CD4-positive, CD25-positive, alpha-beta regulatory T cell (primary cell): Measurements from ENCODE around the gene CERT1. TPM values are rescaled to one million over a fixed set of nuclear protein-coding genes. Genes with fewer than 3 reads are reported as not detected.

Experiments used
- ATAC-seq, 2 donors: fragments of 150-1000 bp; cut with Tn5 transposase; one replicate each; pipeline ENCODE4 v1.10.0; 2021; ENCODE audit warnings: low read depth in 2 of 2, moderate number of reproducible peaks in 2 of 2, moderate library complexity in 1 of 2
- DNase-seq, 3 donors: peaks; one replicate each; pipeline versions ENCODE4 v3.0.0 to v3.0.0-alpha.2; 2012 to 2022; ENCODE audit warnings: mixed read lengths in 1 of 3
- H3K27ac ChIP-seq: one replicate; pipeline ENCODE4 v1.7.0; 2013; ENCODE audit warnings: mild to moderate bottlenecking, low read length; ENCODE audit not compliant: insufficient read depth, poor library complexity, severe bottlenecking
- H3K27me3 ChIP-seq: one replicate; pipeline ENCODE4 v1.7.0; 2013; ENCODE audit warnings: low read length; ENCODE audit not compliant: control insufficient read depth, insufficient read depth
- H3K36me3 ChIP-seq: one replicate; pipeline ENCODE4 v1.7.0; 2013; ENCODE audit warnings: mild to moderate bottlenecking, low read length, moderate library complexity; ENCODE audit not compliant: control insufficient read depth, insufficient read depth
- H3K4me1 ChIP-seq: 2 replicates; pipeline ENCODE4 v1.7.0; 2013; ENCODE audit warnings: mild to moderate bottlenecking, low read length; ENCODE audit not compliant: insufficient read depth, control insufficient read depth, poor library complexity, severe bottlenecking
- H3K4me3 ChIP-seq: one replicate; pipeline ENCODE4 v1.7.0; 2013; ENCODE audit warnings: low read depth, mild to moderate bottlenecking, low read length, moderate library complexity
- H3K9me3 ChIP-seq, 2 experiments: 1 replicate in 1 of 2; 2 replicates in 1 of 2; pipeline ENCODE4 v1.7.0; 2013; ENCODE audit warnings: low read length in 2 of 2, mild to moderate bottlenecking in 1 of 2, moderate library complexity in 1 of 2; ENCODE audit not compliant: control insufficient read depth in 2 of 2
- H3K27ac Mint-ChIP-seq, 3 donors: one replicate each; pipeline ENCODE4 v1.8.0; 2020 to 2022; ENCODE audit warnings: mild to moderate bottlenecking in 3 of 3, mixed read lengths in 3 of 3, moderate library complexity in 2 of 3
- H3K27me3 Mint-ChIP-seq: one replicate; pipeline ENCODE4 v1.8.0; 2022; ENCODE audit warnings: mild to moderate bottlenecking, mixed read lengths
- H3K36me3 Mint-ChIP-seq: one replicate; pipeline ENCODE4 v1.8.0; 2020; ENCODE audit warnings: mixed read lengths
- H3K4me1 Mint-ChIP-seq, 4 donors: one replicate each; pipeline ENCODE4 v1.8.0; 2020 to 2022; ENCODE audit warnings: mixed read lengths in 4 of 4, mild to moderate bottlenecking in 1 of 4
- H3K4me3 Mint-ChIP-seq, 4 donors: one replicate each; pipeline ENCODE4 v1.8.0; 2020 to 2022; ENCODE audit warnings: mild to moderate bottlenecking in 4 of 4, mixed read lengths in 4 of 4, moderate library complexity in 3 of 4
- H3K9me3 Mint-ChIP-seq, 7 donors: one replicate each; pipeline ENCODE4 v1.8.0; 2020 to 2022; ENCODE audit warnings: mixed read lengths in 7 of 7, mild to moderate bottlenecking in 3 of 7, moderate library complexity in 2 of 7
- polyA plus RNA-seq, 4 donors: library from polyadenylated mRNA; unstranded; fragments of 300-500 nt; fragmentation: Illumina TruSeq; gene quantifications; one replicate each; pipeline ENCODE4 v1.2.3, GENCODE V29; 2021
- total RNA-seq: library from RNA; stranded (reverse); gene quantifications from one replicate; pipeline ENCODE4 v1.2.3, GENCODE V29; 2022

The CERT1 gene
- total and polyA plus RNA-seq, 5 donors from 2014 or later, result 19.4 to 49.9 (median 22.4) TPM

- H3K27ac ChIP-seq, result no peak overlapping the region
- H3K4me1 ChIP-seq, result no peaks in the 10 kb centered on the region
- ATAC-seq, result no peak
- Mint-ChIP-seq H3K36me3 (peaks cover 46% of the 10 kb centered on the region), H3K27ac (peak overlapping the region in 2 of 3 donors; percentile 31 to 34), H3K27me3 (no peaks in the 10 kb centered on the region), H3K4me3 (no peak overlapping the region), H3K4me1 (peaks cover 0 to 9% (median 2%) of the 10 kb centered on the region in 4 donors), H3K9me3 (no peaks in the 10 kb centered on the region)
- peaks cover 82% of the 10 kb centered on the region for H3K36me3 ChIP-seq
- peak in 1 of 3 donors; percentile 29 for DNase-seq
- H3K4me3 ChIP-seq, result no peak overlapping the region
- no peaks in the 10 kb centered on the region for H3K27me3 ChIP-seq
- no peaks in the 10 kb centered on the region for H3K9me3 ChIP-seq
Observed at GRCh38 chr5:75351139-75351926, 160.1 kb downstream of the CERT1 start.

GRCh38 chr5:75349663-75350062 is 161.8 kb downstream of the CERT1 start:
- no peaks in the 10 kb centered on the region for H3K9me3 Mint-ChIP-seq
- H3K27ac ChIP-seq, result no peak overlapping the region
- peaks cover 0 to 9% (median 2%) of the 10 kb centered on the region in 4 donors for H3K4me1 Mint-ChIP-seq
- H3K4me3 Mint-ChIP-seq, result no peak overlapping the region
- H3K27ac Mint-ChIP-seq, result no peak overlapping the region
- H3K36me3 Mint-ChIP-seq, result peaks cover 47% of the 10 kb centered on the region
- peaks cover 73% of the 10 kb centered on the region for H3K36me3 ChIP-seq
- H3K4me1 ChIP-seq, result no peaks in the 10 kb centered on the region
- H3K4me3 ChIP-seq, result no peak overlapping the region
- DNase-seq (no peak), ATAC-seq (no peak)
- no peaks in the 10 kb centered on the region for H3K9me3 ChIP-seq
- H3K27me3 Mint-ChIP-seq, result no peaks in the 10 kb centered on the region
- no peaks in the 10 kb centered on the region for H3K27me3 ChIP-seq

DNA sequence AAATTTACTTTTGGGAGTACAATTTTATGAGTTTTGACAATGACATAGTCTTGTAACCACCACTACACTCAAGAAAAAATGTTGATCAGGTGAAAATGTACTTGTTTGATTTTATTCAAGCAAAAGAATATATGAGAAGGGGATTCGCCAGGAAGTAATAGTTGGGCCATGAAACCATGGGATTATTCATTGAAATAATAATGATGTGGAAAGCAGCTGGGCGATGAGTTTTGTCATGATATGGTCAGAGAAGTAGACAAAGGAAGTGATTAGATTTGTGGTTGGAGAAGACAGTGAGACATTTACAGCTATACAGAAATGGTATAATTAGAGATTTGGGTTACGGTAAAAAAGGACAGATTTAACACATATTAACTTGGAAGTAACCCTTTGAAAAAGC is 163.2 kb downstream of the CERT1 start:
- Mint-ChIP-seq H3K27ac (peak overlapping the region in 1 of 3 donors; percentile 1), H3K4me3 (no peak overlapping the region), H3K27me3 (no peaks in the 10 kb centered on the region), H3K36me3 (peaks cover 44% of the 10 kb centered on the region), H3K4me1 (peaks cover 0 to 9% (median 2%) of the 10 kb centered on the region in 4 donors), H3K9me3 (no peaks in the 10 kb centered on the region)
- no peaks in the 10 kb centered on the region for H3K4me1 ChIP-seq
- H3K36me3 ChIP-seq, result peaks cover 64% of the 10 kb centered on the region
- H3K9me3 ChIP-seq, result no peaks in the 10 kb centered on the region
- H3K4me3 ChIP-seq, result no peak overlapping the region
- DNase-seq (no peak), ATAC-seq (no peak)
- no peak overlapping the region for H3K27ac ChIP-seq
- H3K27me3 ChIP-seq, result no peaks in the 10 kb centered on the region

- no peaks in the 10 kb centered on the region for H3K9me3 Mint-ChIP-seq
- H3K4me1 Mint-ChIP-seq, result peaks cover 23 to 40% (median 27%) of the 10 kb centered on the region in 4 donors
- Histone ChIP-seq H3K4me1 (peaks cover 9% of the 10 kb centered on the region), H3K9me3 (no peaks in the 10 kb centered on the region), H3K27ac (no peak overlapping the region), H3K36me3 (peaks cover 23% of the 10 kb centered on the region), H3K4me3 (no peak overlapping the region), H3K27me3 (no peaks in the 10 kb centered on the region)
- H3K4me3 Mint-ChIP-seq, result no peak overlapping the region
- DNase-seq, result no peak
- peaks cover 16% of the 10 kb centered on the region for H3K36me3 Mint-ChIP-seq
- no peaks in the 10 kb centered on the region for H3K27me3 Mint-ChIP-seq
- no peak for ATAC-seq
- H3K27ac Mint-ChIP-seq, result no peak overlapping the region
Observed at GRCh38 chr5:75342836-75343235, 168.6 kb downstream of the CERT1 start.

DNA sequence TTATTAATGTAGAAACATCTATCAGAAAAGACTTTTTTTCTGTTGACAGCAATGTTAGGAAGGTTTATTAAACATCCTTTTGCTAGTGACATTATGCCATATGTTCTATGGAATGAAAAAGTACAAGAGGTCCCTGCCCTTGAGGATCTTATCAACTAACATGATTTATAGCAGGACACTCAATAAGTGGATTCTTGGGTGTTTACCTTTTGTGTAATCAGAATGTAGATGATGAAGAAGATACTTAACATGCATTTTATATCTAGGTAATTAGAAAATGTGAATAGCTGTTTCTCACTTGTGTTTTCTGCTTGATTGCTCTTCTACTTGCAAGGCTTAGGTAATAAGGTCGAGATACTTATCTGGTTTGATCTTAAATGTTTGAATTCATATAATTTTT is 169.5 kb downstream of the CERT1 start:
- H3K9me3 ChIP-seq, result no peaks in the 10 kb centered on the region
- no peak overlapping the region for H3K4me3 ChIP-seq
- Mint-ChIP-seq H3K27me3 (no peaks in the 10 kb centered on the region), H3K36me3 (peaks cover 12% of the 10 kb centered on the region), H3K27ac (no peak overlapping the region), H3K4me3 (peak overlapping the region in 1 of 4 donors; percentile 22), H3K9me3 (no peaks in the 10 kb centered on the region), H3K4me1 (peaks cover 26 to 44% (median 29%) of the 10 kb centered on the region in 4 donors)
- ATAC-seq, result no peak
- H3K27me3 ChIP-seq, result no peaks in the 10 kb centered on the region
- no peak for DNase-seq
- peak overlapping the region; percentile 14 for H3K27ac ChIP-seq
- peaks cover 15% of the 10 kb centered on the region for H3K36me3 ChIP-seq
- H3K4me1 ChIP-seq, result peaks cover 13% of the 10 kb centered on the region

DNA sequence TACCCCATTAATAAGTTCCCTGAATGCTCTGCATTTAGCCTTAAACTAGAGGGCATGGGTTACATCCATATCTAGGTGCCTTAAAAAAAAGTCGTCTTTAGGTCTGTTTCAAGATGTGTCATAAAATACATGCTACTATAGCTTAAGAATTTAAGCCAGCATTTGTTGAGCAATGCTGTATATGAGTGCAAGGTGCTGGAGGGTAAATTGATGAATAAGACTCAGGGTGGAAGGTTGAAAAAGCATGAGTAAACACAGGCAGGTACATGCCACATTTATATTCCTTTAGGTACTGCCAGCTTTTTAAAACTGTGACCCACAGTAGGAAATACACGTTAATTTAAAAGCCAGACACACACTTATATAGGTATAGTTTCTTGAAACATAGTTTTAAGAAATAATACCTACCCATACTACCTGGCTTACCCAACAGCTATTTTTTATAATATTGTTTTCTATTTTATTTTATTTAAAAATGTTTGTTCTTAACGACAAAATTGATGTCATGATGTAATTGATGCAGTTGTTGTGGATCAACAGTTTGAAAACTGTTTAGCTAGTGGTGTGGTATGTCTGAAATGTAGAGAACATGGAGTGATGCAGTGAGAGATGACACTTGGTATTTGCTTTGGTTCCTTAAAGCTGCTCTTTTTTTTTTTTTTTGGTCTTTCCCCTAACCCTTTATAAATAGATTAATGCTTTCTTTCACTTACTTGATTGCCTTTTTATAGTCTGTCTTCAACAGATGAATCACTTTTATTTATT is 170.5 kb downstream of the CERT1 start:
- H3K36me3 ChIP-seq, result peaks cover 11% of the 10 kb centered on the region
- Mint-ChIP-seq H3K9me3 (no peaks in the 10 kb centered on the region), H3K36me3 (peaks cover 6% of the 10 kb centered on the region), H3K4me1 (peaks cover 26 to 44% (median 29%) of the 10 kb centered on the region in 4 donors), H3K4me3 (peak overlapping the region in 1 of 4 donors; percentile 22), H3K27me3 (no peaks in the 10 kb centered on the region), H3K27ac (no peak overlapping the region)
- no peaks in the 10 kb centered on the region for H3K9me3 ChIP-seq
- peaks cover 21% of the 10 kb centered on the region for H3K4me1 ChIP-seq
- DNase-seq, result no peak
- no peaks in the 10 kb centered on the region for H3K27me3 ChIP-seq
- no peak overlapping the region for H3K4me3 ChIP-seq
- no peak overlapping the region for H3K27ac ChIP-seq
- ATAC-seq, result no peak

DNA sequence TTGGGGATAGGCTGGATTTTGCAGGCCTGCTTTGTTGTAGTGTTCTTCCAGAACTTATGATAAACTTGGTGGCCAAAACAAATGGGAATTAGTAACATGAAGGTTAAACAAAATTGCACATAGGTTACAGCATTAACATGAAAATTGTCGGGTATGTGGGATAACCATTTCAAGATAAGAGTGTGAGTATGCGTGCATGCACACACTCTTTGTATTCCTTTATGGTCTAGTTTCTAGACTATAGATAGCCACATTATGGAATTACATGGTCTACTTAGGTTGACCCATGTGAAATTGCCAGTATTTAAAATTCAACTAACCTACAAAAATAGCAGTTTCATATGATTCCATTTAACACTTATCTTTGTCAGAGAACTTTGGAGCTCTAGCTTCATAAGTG is 173.0 kb downstream of the CERT1 start:
- no peaks in the 10 kb centered on the region for H3K9me3 ChIP-seq
- H3K27ac ChIP-seq, result no peak overlapping the region
- peaks cover 6% of the 10 kb centered on the region for H3K36me3 ChIP-seq

More for the DNA sequence above, 173.0 kb downstream of the CERT1 start:
- Histone ChIP-seq H3K4me1 (peaks cover 21% of the 10 kb centered on the region), H3K4me3 (peak overlapping the region; percentile 89), H3K27me3 (no peaks in the 10 kb centered on the region)
- peaks cover 26 to 44% (median 29%) of the 10 kb centered on the region in 4 donors for H3K4me1 Mint-ChIP-seq
- H3K36me3 Mint-ChIP-seq, result no peaks in the 10 kb centered on the region
- no peaks in the 10 kb centered on the region for H3K9me3 Mint-ChIP-seq
- H3K27ac Mint-ChIP-seq, result peak overlapping the region in 2 of 3 donors; percentile 52 to 58
- H3K4me3 Mint-ChIP-seq, result no peak overlapping the region
- ATAC-seq (no peak), DNase-seq (no peak)
- H3K27me3 Mint-ChIP-seq, result no peaks in the 10 kb centered on the region
